Left hindlimb (tissue), 1 donor: ENCODE results near the gene COL8A2.
A peak's percentile ranks its signal among the peaks of the same experiment; 100 is the strongest.

ENCODE experiments used
- DNase-seq: peaks from one replicate; pipeline ENCODE4 v3.0.0-alpha.2; 2018

Gene COL8A2

GRCh38 chr1:36135330-36135667, 10.3 kb upstream of the COL8A2 start:
- no peak for DNase-seq

- peak; percentile 81 for DNase-seq
Measured at GRCh38 chr1:36134505-36135329, 9.7 kb upstream of the COL8A2 start.

GRCh38 chr1:36134031-36134430, 9.0 kb upstream of the COL8A2 start:
- peak; percentile 77 for DNase-seq

- DNase-seq: peak; percentile 86
Measured at GRCh38 chr1:36133484-36133883, 8.5 kb upstream of the COL8A2 start.

- DNase-seq: no peak
Measured at GRCh38 chr1:36132029-36132428, 7.0 kb upstream of the COL8A2 start.

GRCh38 chr1:36128905-36129206, 3.8 kb upstream of the COL8A2 start:
- no peak for DNase-seq

GRCh38 chr1:36128126-36128904, 3.3 kb upstream of the COL8A2 start:
- no peak for DNase-seq

GRCh38 chr1:36126797-36127500, 1.9 kb upstream of the COL8A2 start:
- DNase-seq: no peak

GRCh38 chr1:36126005-36126716, 1.1 kb upstream of the COL8A2 start:
- no peak for DNase-seq

- no peak for DNase-seq
Measured at GRCh38 chr1:36124404-36125128, 456 bp downstream of the COL8A2 start.

- no peak for DNase-seq
Measured at GRCh38 chr1:36123356-36123755, 1.7 kb downstream of the COL8A2 start.

- DNase-seq: no peak
Measured at GRCh38 chr1:36122062-36123030, 2.7 kb downstream of the COL8A2 start.

GRCh38 chr1:36119456-36119855, 5.6 kb downstream of the COL8A2 start:
- DNase-seq: no peak

GRCh38 chr1:36118447-36119204, 6.4 kb downstream of the COL8A2 start:
- no peak for DNase-seq

GRCh38 chr1:36116901-36117300, 8.1 kb downstream of the COL8A2 start:
- peak; percentile 83 for DNase-seq

GRCh38 chr1:36115931-36116330, 9.1 kb downstream of the COL8A2 start:
- no peak for DNase-seq

GRCh38 chr1:36115200-36115669, 9.8 kb downstream of the COL8A2 start:
- DNase-seq: peak; percentile 92

- DNase-seq: no peak
Measured at GRCh38 chr1:36114371-36114770, 10.7 kb downstream of the COL8A2 start.

GRCh38 chr1:36112823-36113222, 12.2 kb downstream of the COL8A2 start:
- no peak for DNase-seq

- DNase-seq: no peak
Measured at GRCh38 chr1:36111151-36111550, 13.9 kb downstream of the COL8A2 start.
